Thymus (tissue), 11 donors: ENCODE results near the gene ARF4. TPM values are rescaled to one million over a fixed set of nuclear protein-coding genes. Genes with fewer than 3 reads are reported as not detected.

Experiments used
- DNase-seq, 9 donors: peaks; one replicate each; pipeline ENCODE4 v3.0.0-alpha.2; 2013; ENCODE audit warnings: low spot score in 9 of 9, low read depth in 6 of 9, missing footprints in 1 of 9
- H3K27ac ChIP-seq, 2 donors: one replicate each; pipeline ENCODE4 v1.5.1; 2013; ENCODE audit warnings: control low read depth in 1 of 2, low read depth in 1 of 2, low read length in 1 of 2, mild to moderate bottlenecking in 1 of 2, moderate library complexity in 1 of 2
- H3K27me3 ChIP-seq, 2 donors: one replicate each; pipeline ENCODE4 v1.5.1; 2013; ENCODE audit warnings: low read length in 1 of 2; ENCODE audit not compliant: control insufficient read depth in 2 of 2, insufficient read depth in 1 of 2
- H3K36me3 ChIP-seq, 2 donors: one replicate each; pipeline ENCODE4 v1.5.1; 2013; ENCODE audit warnings: low read length in 1 of 2, mild to moderate bottlenecking in 1 of 2, moderate library complexity in 1 of 2; ENCODE audit not compliant: control insufficient read depth in 2 of 2, insufficient read depth in 2 of 2
- H3K4me1 ChIP-seq, 2 donors: one replicate each; pipeline ENCODE4 v1.5.1; 2013; ENCODE audit warnings: low read length in 2 of 2; ENCODE audit not compliant: control insufficient read depth in 2 of 2, insufficient read depth in 2 of 2
- H3K4me3 ChIP-seq, 2 donors: one replicate each; pipeline ENCODE4 v1.5.1; 2013; ENCODE audit warnings: low read length in 2 of 2, control low read depth in 1 of 2, mild to moderate bottlenecking in 1 of 2
- H3K9me3 ChIP-seq, 2 donors: one replicate each; pipeline ENCODE4 v1.5.1; 2013; ENCODE audit warnings: low read length in 1 of 2, mild to moderate bottlenecking in 1 of 2; ENCODE audit not compliant: control insufficient read depth in 2 of 2, insufficient read depth in 1 of 2
- WGBS: extraction: QIAGEN DNeasy Blood & Tissue Kit; methylation state at CpG from one replicate; pipeline ENCODE4 v1.1.7; 2013; 5-methylcytosine and 5-hydroxymethylcytosine counted together
- polyA plus RNA-seq: library from polyadenylated mRNA; stranded (reverse); fragments of 200-250 nt; gene quantifications from one replicate; pipeline ENCODE4 v1.2.3, GENCODE V29; 2013
- total RNA-seq: library from RNA; stranded (reverse); fragments of 120-200 nt; gene quantifications from one replicate; pipeline ENCODE4 v1.2.4, GENCODE V29; 2013
- donor health status: healthy.

Gene ARF4
- total and polyA plus RNA-seq, 2 donors: 43.4 to 152 TPM

DNA sequence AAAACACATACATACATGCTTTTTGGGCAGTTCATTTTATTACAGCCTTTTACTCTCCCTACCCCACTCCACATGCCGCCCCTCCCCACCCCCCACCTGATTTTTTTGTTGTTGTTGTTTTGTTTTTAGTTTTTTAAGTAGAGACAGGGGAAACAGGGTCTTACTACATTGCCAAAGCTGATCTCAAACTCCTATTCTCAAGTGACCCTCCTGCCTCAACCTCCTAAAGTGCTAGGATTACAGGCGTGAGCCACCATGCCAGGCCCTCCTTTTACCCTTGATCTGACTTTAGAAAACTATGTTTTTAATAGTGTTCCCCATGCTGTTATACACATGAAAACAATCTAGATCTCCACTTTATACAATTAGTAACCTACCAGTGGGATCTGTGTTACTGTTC, 26.3 kb downstream of the ARF4 start:
- Histone ChIP-seq H3K27ac (no peak overlapping the region), H3K36me3 (peaks cover 18 to 55% of the 10 kb centered on the region in 2 donors), H3K27me3 (no peaks in the 10 kb centered on the region), H3K4me1 (no peaks in the 10 kb centered on the region), H3K9me3 (no peaks in the 10 kb centered on the region), H3K4me3 (no peak overlapping the region)
- WGBS: over 99% methylated on average over 2 of the region's 2 CpGs
- no peak for DNase-seq

DNA sequence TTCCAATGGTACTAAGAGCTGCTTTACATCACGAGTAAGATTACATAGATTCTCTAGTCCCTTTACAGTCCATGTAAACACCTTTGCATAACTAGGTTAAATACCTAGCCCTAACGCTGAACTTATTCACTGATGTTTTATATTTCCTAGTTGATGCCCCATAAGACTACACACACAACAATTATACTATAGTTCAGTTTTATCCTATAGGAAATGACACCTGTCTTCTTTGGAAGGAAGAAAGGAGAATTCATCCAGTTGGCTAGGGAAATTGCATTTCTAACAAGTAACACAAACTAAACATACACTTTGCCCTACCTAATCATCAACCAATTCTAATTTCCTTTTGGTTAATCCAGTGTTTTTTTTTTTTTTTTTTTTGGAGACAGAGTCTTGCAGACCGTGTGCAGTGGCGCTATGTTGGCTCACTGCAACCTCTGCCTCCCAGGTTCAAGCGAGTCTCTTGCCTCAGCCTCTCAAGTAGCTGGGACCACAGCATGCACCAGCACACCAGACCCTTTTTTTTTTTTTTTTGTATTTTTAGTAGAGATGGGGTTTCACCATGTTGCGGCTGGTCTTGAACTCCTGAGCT, 27.2 kb downstream of the ARF4 start:
- WGBS: 84% methylated on average over 6 of the region's 6 CpGs
- H3K4me1 ChIP-seq: no peaks in the 10 kb centered on the region
- DNase-seq: no peak
- H3K27me3 ChIP-seq: no peaks in the 10 kb centered on the region
- no peak overlapping the region for H3K27ac ChIP-seq
- H3K36me3 ChIP-seq: peaks cover 18 to 57% of the 10 kb centered on the region in 2 donors
- H3K9me3 ChIP-seq: no peaks in the 10 kb centered on the region
- no peak overlapping the region for H3K4me3 ChIP-seq

DNA sequence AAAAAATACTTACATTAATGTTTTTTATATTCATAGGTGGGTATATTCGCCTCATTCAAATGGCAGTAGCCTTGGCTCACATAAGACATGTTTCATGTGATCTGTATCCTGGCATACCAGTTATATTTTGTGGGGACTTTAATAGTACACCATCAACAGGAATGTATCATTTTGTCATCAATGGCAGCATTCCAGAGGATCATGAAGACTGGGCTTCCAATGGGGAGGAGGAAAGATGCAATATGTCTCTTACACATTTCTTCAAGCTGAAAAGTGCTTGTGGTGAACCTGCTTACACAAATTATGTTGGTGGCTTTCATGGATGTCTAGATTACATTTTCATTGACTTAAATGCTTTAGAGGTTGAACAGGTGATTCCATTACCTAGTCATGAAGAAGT, 37.6 kb downstream of the ARF4 start:
- peaks cover 3 to 17% of the 10 kb centered on the region in 2 donors for H3K36me3 ChIP-seq
- H3K4me1 ChIP-seq: peaks cover 14 to 18% of the 10 kb centered on the region in 2 donors

DNA sequence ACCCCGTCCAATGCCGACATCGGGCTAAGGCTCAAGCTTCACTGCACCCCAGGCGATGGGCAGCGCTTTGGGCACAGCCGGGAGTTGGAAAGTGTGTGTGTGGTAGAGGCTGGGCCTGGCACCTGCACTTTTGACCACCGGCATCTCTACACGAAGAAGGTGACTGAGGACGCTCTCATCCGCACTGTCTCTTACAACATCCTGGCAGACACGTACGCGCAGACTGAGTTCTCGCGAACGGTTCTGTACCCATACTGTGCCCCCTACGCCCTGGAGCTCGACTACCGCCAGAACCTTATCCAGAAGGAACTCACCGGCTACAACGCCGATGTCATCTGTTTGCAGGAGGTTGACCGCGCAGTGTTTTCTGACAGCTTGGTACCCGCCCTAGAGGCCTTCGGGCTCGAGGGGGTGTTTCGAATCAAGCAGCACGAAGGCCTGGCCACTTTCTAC, 40.0 kb downstream of the ARF4 start:
- peak overlapping the region; percentile 90 to 97 for H3K4me3 ChIP-seq
- 5% methylated on average over 29 of the region's 29 CpGs for WGBS
- H3K9me3 ChIP-seq: no peaks in the 10 kb centered on the region
- peaks cover 0 to 15% of the 10 kb centered on the region in 2 donors for H3K36me3 ChIP-seq
- H3K4me1 ChIP-seq: peaks cover 14 to 18% of the 10 kb centered on the region in 2 donors
- DNase-seq: peak; percentile 11 to 64 (median 30)
- no peaks in the 10 kb centered on the region for H3K27me3 ChIP-seq
- peak overlapping the region; percentile 54 to 84 for H3K27ac ChIP-seq

More for the DNA sequence above, 37.6 kb downstream of the ARF4 start:
- DNase-seq: no peak
- Histone ChIP-seq H3K27ac (no peak overlapping the region), H3K27me3 (no peaks in the 10 kb centered on the region), H3K9me3 (no peaks in the 10 kb centered on the region), H3K4me3 (no peak overlapping the region)
- WGBS: 97% methylated on average over 1 of the region's 1 CpG

DNA sequence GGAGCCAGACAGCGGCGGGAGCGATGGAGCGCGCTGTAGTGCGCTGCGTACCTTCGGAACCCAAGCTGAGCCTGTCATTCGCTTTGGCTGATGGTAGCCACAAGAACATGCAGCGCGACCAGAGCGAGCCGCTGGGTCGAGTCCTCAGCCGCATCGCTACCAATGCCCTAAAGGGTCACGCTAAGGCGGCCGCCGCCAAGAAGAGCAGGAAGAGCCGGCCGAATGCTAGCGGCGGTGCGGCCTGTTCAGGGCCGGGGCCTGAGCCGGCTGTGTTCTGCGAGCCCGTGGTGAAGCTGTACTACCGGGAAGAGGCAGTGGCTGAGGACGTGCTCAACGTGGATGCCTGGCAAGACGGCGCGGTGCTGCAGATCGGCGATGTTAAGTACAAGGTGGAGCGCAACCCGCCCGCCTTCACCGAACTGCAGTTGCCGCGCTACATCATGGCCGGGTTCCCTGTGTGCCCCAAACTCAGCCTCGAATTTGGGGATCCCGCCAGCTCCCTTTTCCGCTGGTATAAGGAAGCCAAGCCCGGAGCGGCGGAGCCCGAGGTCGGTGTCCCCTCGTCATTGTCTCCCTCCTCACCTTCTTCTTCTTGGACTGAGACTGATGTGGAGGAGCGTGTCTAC, 40.6 kb downstream of the ARF4 start:
- Histone ChIP-seq H3K9me3 (no peaks in the 10 kb centered on the region), H3K4me1 (peaks cover 14 to 18% of the 10 kb centered on the region in 2 donors), H3K4me3 (peak overlapping the region; percentile 90 to 97), H3K27me3 (no peaks in the 10 kb centered on the region), H3K27ac (peak overlapping the region; percentile 84 to 93), H3K36me3 (peaks cover 0 to 15% of the 10 kb centered on the region in 2 donors)
- DNase-seq: peak in 4 of 9 donors; percentile 8 to 29 (median 22)
- under 1% methylated on average over 54 of the region's 54 CpGs for WGBS

DNA sequence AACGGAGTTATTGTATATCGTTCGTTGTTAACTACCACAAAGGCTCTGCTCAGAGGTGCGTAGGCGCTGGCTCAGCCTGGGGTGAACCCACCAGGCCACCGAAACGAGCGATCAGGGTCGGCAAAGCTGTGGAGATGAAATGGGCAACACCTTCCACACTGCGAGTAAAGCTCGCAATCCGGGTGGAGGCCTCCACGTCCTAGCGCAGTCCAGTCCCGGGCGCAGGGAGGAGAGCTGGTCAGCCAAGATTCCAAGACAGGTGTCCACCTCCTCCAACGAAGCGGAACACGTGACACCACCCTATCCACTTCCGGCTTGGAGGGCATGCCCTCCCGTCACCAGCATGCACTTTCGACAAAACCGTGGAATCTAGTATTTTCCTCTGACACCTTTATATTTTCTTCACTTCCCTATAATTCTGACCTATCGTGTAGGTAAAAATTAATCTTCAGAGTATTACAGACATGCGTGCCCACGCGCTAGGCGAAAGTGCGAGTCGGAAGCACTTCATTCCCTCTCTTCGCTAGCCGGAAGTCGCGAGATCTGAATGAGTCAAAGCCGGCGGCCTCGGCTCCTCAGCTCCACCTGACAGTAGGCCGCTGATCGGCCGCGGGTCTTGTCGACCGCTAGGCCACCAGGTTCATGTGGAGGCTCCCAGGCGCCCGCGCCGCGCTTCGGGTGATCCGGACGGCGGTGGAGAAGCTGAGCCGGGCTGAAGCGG, 41.2 kb downstream of the ARF4 start, which contains the start of gene PDE12:
PDE12 (plus strand) TSS at position 537 of the 721 bp plus-strand sequence; CDS start at position 643, 106 bp downstream.
- Histone ChIP-seq H3K27ac (peak within 1 kb of the TSS; percentile 84 to 93), H3K36me3 (peaks cover 0 to 13% of the 10 kb centered on the region in 2 donors), H3K27me3 (no peaks in the 10 kb centered on the region), H3K9me3 (no peaks in the 10 kb centered on the region), H3K4me1 (peaks cover 14 to 18% of the 10 kb centered on the region in 2 donors), H3K4me3 (peak within 1 kb of the TSS; percentile 90 to 97)
- WGBS: under 1% methylated on average over 54 of the region's 54 CpGs
- DNase-seq: peak; percentile 74 to 94 (median 85)

DNA sequence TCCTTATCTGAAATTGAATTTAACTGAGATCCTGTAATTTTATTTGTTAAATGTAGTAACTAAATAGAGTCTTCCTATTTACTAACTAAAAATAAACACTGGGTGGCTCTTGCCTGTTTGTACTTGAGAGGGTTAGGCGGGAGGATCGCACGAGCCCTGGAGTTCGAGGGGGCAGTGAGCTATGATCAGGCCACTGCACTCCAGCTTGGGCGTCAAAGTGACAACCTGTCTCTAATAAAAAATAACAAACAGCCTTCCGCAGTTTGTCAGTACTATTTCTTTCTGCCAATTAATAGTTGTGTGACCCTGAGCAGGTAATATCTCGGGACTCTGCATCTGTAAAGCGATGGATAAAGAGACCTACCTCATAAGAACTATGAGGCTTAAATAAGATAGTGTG, 41.8 kb downstream of the ARF4 start:
- H3K36me3 ChIP-seq: peaks cover 0 to 8% of the 10 kb centered on the region in 2 donors
- H3K4me3 ChIP-seq: peak overlapping the region; percentile 90 to 97
- WGBS: 35% methylated on average over 8 of the region's 8 CpGs
- no peaks in the 10 kb centered on the region for H3K9me3 ChIP-seq
- no peak for DNase-seq
- peak overlapping the region; percentile 84 to 93 for H3K27ac ChIP-seq
- H3K4me1 ChIP-seq: peaks cover 14 to 18% of the 10 kb centered on the region in 2 donors
- H3K27me3 ChIP-seq: no peaks in the 10 kb centered on the region

DNA sequence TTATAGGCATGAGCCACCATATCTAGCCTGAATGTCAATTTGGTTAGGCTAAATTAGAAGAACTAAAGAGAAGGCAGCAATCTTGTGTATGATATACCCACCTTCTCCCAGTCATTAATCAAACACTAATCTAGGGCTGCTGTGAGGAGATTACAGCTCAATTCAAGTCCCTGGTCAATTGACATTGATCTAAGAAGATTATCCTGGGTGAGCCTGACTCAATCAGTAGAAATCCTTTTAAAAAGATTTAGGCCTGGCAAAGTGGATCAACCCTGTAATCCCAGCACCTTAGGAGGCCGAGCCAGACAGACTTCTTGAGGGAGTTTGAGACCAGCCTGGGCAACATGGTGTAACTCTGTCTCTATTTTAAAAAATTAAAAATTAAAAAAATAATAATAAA, 50.5 kb downstream of the ARF4 start:
- Histone ChIP-seq H3K4me1 (peaks cover 0 to 4% of the 10 kb centered on the region in 2 donors), H3K4me3 (no peak overlapping the region), H3K9me3 (no peaks in the 10 kb centered on the region), H3K36me3 (no peaks in the 10 kb centered on the region), H3K27me3 (peaks cover 0 to 3% of the 10 kb centered on the region in 2 donors), H3K27ac (no peak overlapping the region)
- 98% methylated on average over 1 of the region's 1 CpG for WGBS
- no peak for DNase-seq
